ENCODE measurements around the gene AVPR1B.

AVPR1B gene

GRCh38 chr1:206089341-206089740 is 27.8 kb downstream of the AVPR1B start:
- Histone ChIP-seq H3K4me1 (no peaks in the 10 kb centered on the region), H3K4me3 (no peak overlapping the region), H3K9me3 (no peaks in the 10 kb centered on the region), H3K27ac (no peak overlapping the region), H3K27me3 (peaks cover 0 to 4% of the 10 kb centered on the region in 2 donors), H3K36me3 (no peaks in the 10 kb centered on the region)
- TF ChIP-seq, protein P1, sequence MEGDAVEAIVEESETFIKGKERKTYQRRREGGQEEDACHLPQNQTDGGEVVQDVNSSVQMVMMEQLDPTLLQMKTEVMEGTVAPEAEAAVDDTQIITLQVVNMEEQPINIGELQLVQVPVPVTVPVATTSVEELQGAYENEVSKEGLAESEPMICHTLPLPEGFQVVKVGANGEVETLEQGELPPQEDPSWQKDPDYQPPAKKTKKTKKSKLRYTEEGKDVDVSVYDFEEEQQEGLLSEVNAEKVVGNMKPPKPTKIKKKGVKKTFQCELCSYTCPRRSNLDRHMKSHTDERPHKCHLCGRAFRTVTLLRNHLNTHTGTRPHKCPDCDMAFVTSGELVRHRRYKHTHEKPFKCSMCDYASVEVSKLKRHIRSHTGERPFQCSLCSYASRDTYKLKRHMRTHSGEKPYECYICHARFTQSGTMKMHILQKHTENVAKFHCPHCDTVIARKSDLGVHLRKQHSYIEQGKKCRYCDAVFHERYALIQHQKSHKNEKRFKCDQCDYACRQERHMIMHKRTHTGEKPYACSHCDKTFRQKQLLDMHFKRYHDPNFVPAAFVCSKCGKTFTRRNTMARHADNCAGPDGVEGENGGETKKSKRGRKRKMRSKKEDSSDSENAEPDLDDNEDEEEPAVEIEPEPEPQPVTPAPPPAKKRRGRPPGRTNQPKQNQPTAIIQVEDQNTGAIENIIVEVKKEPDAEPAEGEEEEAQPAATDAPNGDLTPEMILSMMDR (IDR thresholded peaks at IDR 0.05): no peak
- intact Hi-C loops (cut with DNase I; ENCODE audit: low total_unique reads): no loop called here
- DNase-seq: no peak

DNA sequence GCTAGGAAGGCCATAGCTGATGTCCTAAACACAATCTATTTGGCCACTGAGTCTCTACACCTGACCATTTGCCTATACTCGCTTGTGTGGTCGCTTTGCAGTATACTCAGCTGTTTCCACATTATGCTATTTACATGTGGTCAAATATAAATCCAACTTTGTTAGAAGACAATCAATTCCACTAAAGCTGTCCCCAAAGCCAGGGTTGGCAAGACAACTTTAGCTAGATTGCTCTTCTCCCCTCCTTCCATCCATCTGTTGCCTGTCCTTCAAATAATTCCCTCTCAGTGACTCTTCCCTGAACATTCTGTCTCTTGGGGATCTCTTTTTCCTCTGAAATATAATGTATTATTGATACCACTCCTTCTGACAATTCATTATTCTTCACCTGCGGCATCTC is 30.1 kb downstream of the AVPR1B start:
- H3K4me1 ChIP-seq: no peaks in the 10 kb centered on the region
- intact Hi-C loops (cut with DNase I; ENCODE audit: low total_unique reads): no loop called here
- TF ChIP-seq, protein P1 (IDR thresholded peaks at IDR 0.05): no peak
- H3K36me3 ChIP-seq: no peaks in the 10 kb centered on the region
- H3K4me3 ChIP-seq: no peak overlapping the region
- no peaks in the 10 kb centered on the region for H3K27me3 ChIP-seq
- DNase-seq: no peak
- H3K9me3 ChIP-seq: no peaks in the 10 kb centered on the region
- H3K27ac ChIP-seq: no peak overlapping the region

GRCh38 chr1:206083750-206084149 is 33.4 kb downstream of the AVPR1B start:
- peaks cover 0 to 4% of the 10 kb centered on the region in 2 donors for H3K27me3 ChIP-seq
- intact Hi-C loops (cut with DNase I; ENCODE audit: low total_unique reads): no loop called here
- DNase-seq: no peak
- H3K9me3 ChIP-seq: no peaks in the 10 kb centered on the region
- TF ChIP-seq, protein P1 (IDR thresholded peaks at IDR 0.05): no peak
- no peak overlapping the region for H3K27ac ChIP-seq
- H3K4me1 ChIP-seq: no peaks in the 10 kb centered on the region
- no peak overlapping the region for H3K4me3 ChIP-seq
- H3K36me3 ChIP-seq: no peaks in the 10 kb centered on the region

GRCh38 chr1:206082831-206083695 is 34.1 kb downstream of the AVPR1B start:
- Histone ChIP-seq H3K36me3 (no peaks in the 10 kb centered on the region), H3K4me1 (no peaks in the 10 kb centered on the region), H3K4me3 (no peak overlapping the region), H3K9me3 (no peaks in the 10 kb centered on the region), H3K27me3 (peaks cover 0 to 4% of the 10 kb centered on the region in 2 donors), H3K27ac (no peak overlapping the region)
- TF ChIP-seq, protein P1 (IDR thresholded peaks at IDR 0.05): no peak
- DNase-seq: no peak
- intact Hi-C loops (cut with DNase I; ENCODE audit: low total_unique reads): no loop called here

- H3K4me1 ChIP-seq: no peaks in the 10 kb centered on the region
- TF ChIP-seq, protein P1 (IDR thresholded peaks at IDR 0.05): no peak
- H3K27me3 ChIP-seq: peaks cover 3 to 6% of the 10 kb centered on the region in 2 donors
- no peaks in the 10 kb centered on the region for H3K36me3 ChIP-seq
- no peak overlapping the region for H3K27ac ChIP-seq
- no peak overlapping the region for H3K4me3 ChIP-seq
- intact Hi-C loops (cut with DNase I; ENCODE audit: low total_unique reads): no loop called here
- H3K9me3 ChIP-seq: no peaks in the 10 kb centered on the region
- DNase-seq: no peak
Observed at GRCh38 chr1:206081856-206082255, 35.3 kb downstream of the AVPR1B start.

Data from tibial artery (tissue), 4 donors.